ENCODE data around the gene TBX4. TPM values are rescaled to one million over a fixed set of nuclear protein-coding genes. Genes with fewer than 3 reads are reported as not detected.
"Not testable (repeated sequence)": the region's sequence is repeated elsewhere in the genome, so short reads cannot be mapped to it uniquely, and the experiment has no call there.

Gene TBX4
- total RNA-seq, 4 donors from 2014 or later = not detected

GRCh38 chr17:61519139-61519538 is 66.9 kb downstream of the TBX4 start:
- TF ChIP-seq EP300 (IDR thresholded peaks at IDR 0.05) (no peak), CTCF (IDR thresholded peaks at IDR 0.05) (no peak), POLR2A (IDR thresholded peaks at IDR 0.05) (no peak)
- Histone ChIP-seq H3K4me3 (no peak overlapping the region), H3K27ac (no peak overlapping the region), H3K9me3 (no peaks in the 10 kb centered on the region), H3K36me3 (no peaks in the 10 kb centered on the region), H3K4me1 (no peaks in the 10 kb centered on the region), H3K27me3 (peaks cover 0 to 3% of the 10 kb centered on the region in 2 donors)
- 49 to 55% methylated on average over 1 of the region's 1 CpG for WGBS, 2 donors
- no peak for DNase-seq (ENCODE audit: low spot score in 2 of 2)

- peaks cover 0 to 3% of the 10 kb centered on the region in 2 donors for H3K27me3 ChIP-seq
- DNase-seq (ENCODE audit: low spot score in 2 of 2) = no peak
- no peaks in the 10 kb centered on the region for H3K9me3 ChIP-seq
- TF ChIP-seq EP300 (IDR thresholded peaks at IDR 0.05) (no peak), CTCF (IDR thresholded peaks at IDR 0.05) (no peak), POLR2A (IDR thresholded peaks at IDR 0.05) (no peak)
- H3K4me3 ChIP-seq = no peak overlapping the region
- H3K27ac ChIP-seq = no peak overlapping the region
- no peaks in the 10 kb centered on the region for H3K36me3 ChIP-seq
- WGBS, 2 donors = 66 to 67% methylated on average over 3 of the region's 3 CpGs
- H3K4me1 ChIP-seq = no peaks in the 10 kb centered on the region
Observed at GRCh38 chr17:61519754-61520440, 67.7 kb downstream of the TBX4 start.

- 74 to 78% methylated on average over 3 of the region's 3 CpGs for WGBS, 2 donors
- Histone ChIP-seq H3K27me3 (peaks cover 0 to 3% of the 10 kb centered on the region in 2 donors), H3K27ac (no peak overlapping the region)
Observed at GRCh38 chr17:61520897-61521296, 68.7 kb downstream of the TBX4 start.

GRCh38 chr17:61522088-61522487 is 69.9 kb downstream of the TBX4 start:
- 63% methylated on average over 1 of the region's 1 CpG for WGBS, 2 donors
- Histone ChIP-seq H3K4me3 (no peak overlapping the region), H3K9me3 (no peaks in the 10 kb centered on the region), H3K4me1 (no peaks in the 10 kb centered on the region), H3K36me3 (no peaks in the 10 kb centered on the region), H3K27ac (no peak overlapping the region), H3K27me3 (peaks cover 0 to 3% of the 10 kb centered on the region in 2 donors)
- no peak for DNase-seq (ENCODE audit: low spot score in 2 of 2)
- TF ChIP-seq EP300 (IDR thresholded peaks at IDR 0.05) (no peak), CTCF (IDR thresholded peaks at IDR 0.05) (no peak), POLR2A (IDR thresholded peaks at IDR 0.05) (no peak)

More at GRCh38 chr17:61520897-61521296, 68.7 kb downstream of the TBX4 start:
- Histone ChIP-seq H3K4me3 (no peak overlapping the region), H3K4me1 (no peaks in the 10 kb centered on the region), H3K36me3 (no peaks in the 10 kb centered on the region), H3K9me3 (no peaks in the 10 kb centered on the region)
- no peak for TF ChIP-seq CTCF (IDR thresholded peaks at IDR 0.05)
- no peak for TF ChIP-seq POLR2A (IDR thresholded peaks at IDR 0.05)
- no peak for TF ChIP-seq EP300 (IDR thresholded peaks at IDR 0.05)
- no peak for DNase-seq (ENCODE audit: low spot score in 2 of 2)

GRCh38 chr17:61524319-61524718 is 72.1 kb downstream of the TBX4 start:
- 70 to 84% methylated on average over 3 of the region's 3 CpGs for WGBS, 2 donors
- H3K4me1 ChIP-seq = no peaks in the 10 kb centered on the region
- no peaks in the 10 kb centered on the region for H3K36me3 ChIP-seq
- H3K9me3 ChIP-seq = no peaks in the 10 kb centered on the region
- no peak for TF ChIP-seq CTCF (IDR thresholded peaks at IDR 0.05)
- TF ChIP-seq EP300 (IDR thresholded peaks at IDR 0.05) = no peak
- TF ChIP-seq POLR2A (IDR thresholded peaks at IDR 0.05) = no peak
- no peak overlapping the region for H3K4me3 ChIP-seq
- peaks cover 0 to 3% of the 10 kb centered on the region in 2 donors for H3K27me3 ChIP-seq
- no peak overlapping the region for H3K27ac ChIP-seq
- DNase-seq (ENCODE audit: low spot score in 2 of 2) = no peak

- WGBS, 2 donors = 88% methylated on average over 2 of the region's 2 CpGs
- H3K36me3 ChIP-seq; H3K4me3 ChIP-seq; H3K9me3 ChIP-seq; H3K27ac ChIP-seq; DNase-seq (ENCODE audit: low spot score in 2 of 2); H3K4me1 ChIP-seq; H3K27me3 ChIP-seq: not testable (repeated sequence)
Observed at GRCh38 chr17:61527441-61527840, 75.2 kb downstream of the TBX4 start.
